ENCODE data around the gene PRSS50.

Gene PRSS50

GRCh38 chr3:46674031-46674845 lies 43.4 kb downstream of the PRSS50 start:
- H3K4me1 ChIP-seq (ENCODE audit: control insufficient read depth, insufficient read depth, low read length): peaks cover 5% of the 10 kb centered on the region; the same call in 1 of the 2 replicates
- no peak overlapping the region for H3K4me3 ChIP-seq (ENCODE audit: low read depth, low read length)
- no peaks in the 10 kb centered on the region for H3K9me3 ChIP-seq (ENCODE audit: control insufficient read depth, insufficient read depth, low read depth, low read length)
- no peak overlapping the region for H3K9ac ChIP-seq (ENCODE audit: low read length)
- H3K27me3 ChIP-seq (ENCODE audit: control insufficient read depth, insufficient read depth, low read length): no peaks in the 10 kb centered on the region
- H3K36me3 ChIP-seq (ENCODE audit: control insufficient read depth, insufficient read depth, low read length): no peaks in the 10 kb centered on the region
- H3K27ac ChIP-seq (ENCODE audit: low read depth, low read length): no peak overlapping the region

- H3K27ac ChIP-seq (ENCODE audit: low read depth, low read length): no peak overlapping the region
- H3K27me3 ChIP-seq (ENCODE audit: control insufficient read depth, insufficient read depth, low read length): no peaks in the 10 kb centered on the region
- H3K4me3 ChIP-seq (ENCODE audit: low read depth, low read length): no peak overlapping the region
- no peak overlapping the region for H3K9ac ChIP-seq (ENCODE audit: low read length)
- peaks cover 5% of the 10 kb centered on the region; the same call in 1 of the 2 replicates for H3K4me1 ChIP-seq (ENCODE audit: control insufficient read depth, insufficient read depth, low read length)
- no peaks in the 10 kb centered on the region for H3K9me3 ChIP-seq (ENCODE audit: control insufficient read depth, insufficient read depth, low read depth, low read length)
- H3K36me3 ChIP-seq (ENCODE audit: control insufficient read depth, insufficient read depth, low read length): no peaks in the 10 kb centered on the region
Observed at GRCh38 chr3:46673151-46674030, 44.3 kb downstream of the PRSS50 start.

GRCh38 chr3:46672349-46672695 lies 45.3 kb downstream of the PRSS50 start:
- H3K9me3 ChIP-seq (ENCODE audit: control insufficient read depth, insufficient read depth, low read depth, low read length): no peaks in the 10 kb centered on the region
- no peak overlapping the region for H3K27ac ChIP-seq (ENCODE audit: low read depth, low read length)
- peaks cover 5% of the 10 kb centered on the region; the same call in 1 of the 2 replicates for H3K4me1 ChIP-seq (ENCODE audit: control insufficient read depth, insufficient read depth, low read length)
- no peaks in the 10 kb centered on the region for H3K36me3 ChIP-seq (ENCODE audit: control insufficient read depth, insufficient read depth, low read length)
- H3K9ac ChIP-seq (ENCODE audit: low read length): no peak overlapping the region
- H3K27me3 ChIP-seq (ENCODE audit: control insufficient read depth, insufficient read depth, low read length): no peaks in the 10 kb centered on the region
- H3K4me3 ChIP-seq (ENCODE audit: low read depth, low read length): no peak overlapping the region

GRCh38 chr3:46671541-46672348 lies 45.9 kb downstream of the PRSS50 start:
- no peaks in the 10 kb centered on the region for H3K36me3 ChIP-seq (ENCODE audit: control insufficient read depth, insufficient read depth, low read length)
- H3K9ac ChIP-seq (ENCODE audit: low read length): no peak overlapping the region
- no peaks in the 10 kb centered on the region for H3K9me3 ChIP-seq (ENCODE audit: control insufficient read depth, insufficient read depth, low read depth, low read length)
- H3K4me3 ChIP-seq (ENCODE audit: low read depth, low read length): no peak overlapping the region
- H3K27me3 ChIP-seq (ENCODE audit: control insufficient read depth, insufficient read depth, low read length): no peaks in the 10 kb centered on the region
- H3K4me1 ChIP-seq (ENCODE audit: control insufficient read depth, insufficient read depth, low read length): peaks cover 5% of the 10 kb centered on the region; the same call in 1 of the 2 replicates
- H3K27ac ChIP-seq (ENCODE audit: low read depth, low read length): no peak overlapping the region

GRCh38 chr3:46670891-46671427 lies 46.7 kb downstream of the PRSS50 start:
- Histone ChIP-seq H3K4me1 (ENCODE audit: control insufficient read depth, insufficient read depth, low read length) (peaks cover 5% of the 10 kb centered on the region; the same call in 1 of the 2 replicates), H3K27ac (ENCODE audit: low read depth, low read length) (no peak overlapping the region), H3K9ac (ENCODE audit: low read length) (no peak overlapping the region), H3K9me3 (ENCODE audit: control insufficient read depth, insufficient read depth, low read depth, low read length) (no peaks in the 10 kb centered on the region), H3K36me3 (ENCODE audit: control insufficient read depth, insufficient read depth, low read length) (no peaks in the 10 kb centered on the region), H3K4me3 (ENCODE audit: low read depth, low read length) (no peak overlapping the region), H3K27me3 (ENCODE audit: control insufficient read depth, insufficient read depth, low read length) (no peaks in the 10 kb centered on the region)

- no peak overlapping the region for H3K27ac ChIP-seq (ENCODE audit: low read depth, low read length)
- peaks cover 5% of the 10 kb centered on the region; the same call in 1 of the 2 replicates for H3K4me1 ChIP-seq (ENCODE audit: control insufficient read depth, insufficient read depth, low read length)
- no peaks in the 10 kb centered on the region for H3K36me3 ChIP-seq (ENCODE audit: control insufficient read depth, insufficient read depth, low read length)
- no peak overlapping the region for H3K9ac ChIP-seq (ENCODE audit: low read length)
- no peaks in the 10 kb centered on the region for H3K27me3 ChIP-seq (ENCODE audit: control insufficient read depth, insufficient read depth, low read length)
- no peaks in the 10 kb centered on the region for H3K9me3 ChIP-seq (ENCODE audit: control insufficient read depth, insufficient read depth, low read depth, low read length)
- no peak overlapping the region for H3K4me3 ChIP-seq (ENCODE audit: low read depth, low read length)
Observed at GRCh38 chr3:46670000-46670890, 47.4 kb downstream of the PRSS50 start.

- Histone ChIP-seq H3K9ac (ENCODE audit: low read length) (no peak overlapping the region), H3K27me3 (ENCODE audit: control insufficient read depth, insufficient read depth, low read length) (no peaks in the 10 kb centered on the region), H3K36me3 (ENCODE audit: control insufficient read depth, insufficient read depth, low read length) (no peaks in the 10 kb centered on the region), H3K27ac (ENCODE audit: low read depth, low read length) (no peak overlapping the region), H3K4me3 (ENCODE audit: low read depth, low read length) (no peak overlapping the region), H3K9me3 (ENCODE audit: control insufficient read depth, insufficient read depth, low read depth, low read length) (no peaks in the 10 kb centered on the region), H3K4me1 (ENCODE audit: control insufficient read depth, insufficient read depth, low read length) (peaks cover 5% of the 10 kb centered on the region; the same call in 1 of the 2 replicates)
Observed at GRCh38 chr3:46669191-46669999, 48.3 kb downstream of the PRSS50 start.

- Histone ChIP-seq H3K4me1 (ENCODE audit: control insufficient read depth, insufficient read depth, low read length) (peaks cover 7% of the 10 kb centered on the region; the same call in 1 of the 2 replicates), H3K36me3 (ENCODE audit: control insufficient read depth, insufficient read depth, low read length) (no peaks in the 10 kb centered on the region), H3K27ac (ENCODE audit: low read depth, low read length) (no peak overlapping the region), H3K4me3 (ENCODE audit: low read depth, low read length) (no peak overlapping the region), H3K9ac (ENCODE audit: low read length) (no peak overlapping the region), H3K9me3 (ENCODE audit: control insufficient read depth, insufficient read depth, low read depth, low read length) (no peaks in the 10 kb centered on the region), H3K27me3 (ENCODE audit: control insufficient read depth, insufficient read depth, low read length) (no peaks in the 10 kb centered on the region)
Observed at GRCh38 chr3:46668591-46668990, 49.1 kb downstream of the PRSS50 start.

- Histone ChIP-seq H3K4me1 (ENCODE audit: control insufficient read depth, insufficient read depth, low read length) (peaks cover 6% of the 10 kb centered on the region; the same call in 1 of the 2 replicates), H3K9me3 (ENCODE audit: control insufficient read depth, insufficient read depth, low read depth, low read length) (no peaks in the 10 kb centered on the region), H3K36me3 (ENCODE audit: control insufficient read depth, insufficient read depth, low read length) (no peaks in the 10 kb centered on the region), H3K4me3 (ENCODE audit: low read depth, low read length) (no peak overlapping the region), H3K27ac (ENCODE audit: low read depth, low read length) (no peak overlapping the region), H3K27me3 (ENCODE audit: control insufficient read depth, insufficient read depth, low read length) (no peaks in the 10 kb centered on the region), H3K9ac (ENCODE audit: low read length) (no peak overlapping the region)
Observed at GRCh38 chr3:46668116-46668515, 49.6 kb downstream of the PRSS50 start.
